ENCODE results near the gene ABCA1.

ABCA1 gene

DNA sequence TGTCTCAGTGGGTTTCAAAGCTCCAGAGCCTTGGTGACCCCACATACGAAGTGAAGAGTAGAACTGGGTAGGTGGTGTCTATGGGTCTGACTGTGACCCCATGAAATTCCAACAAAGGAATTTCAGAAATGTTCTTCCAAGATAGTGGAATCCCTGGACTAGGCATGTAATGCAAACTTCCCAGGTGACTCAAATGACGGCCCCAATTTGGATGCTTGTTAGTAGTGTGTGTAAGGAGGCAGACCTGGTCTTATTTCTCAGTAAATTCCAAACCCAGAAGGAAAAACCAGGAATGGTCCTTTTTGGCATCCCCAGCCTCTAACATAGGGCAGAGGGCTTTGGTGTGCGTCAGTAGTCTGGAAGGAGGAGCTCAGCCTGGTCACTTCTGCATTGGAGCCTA lies 43.6 kb upstream of the ABCA1 start:
- H3K4me3 ChIP-seq (ENCODE audit: low read length) = no peak overlapping the region
- no peak for DNase-seq (ENCODE audit: low read depth)
- TF ChIP-seq, protein P1, sequence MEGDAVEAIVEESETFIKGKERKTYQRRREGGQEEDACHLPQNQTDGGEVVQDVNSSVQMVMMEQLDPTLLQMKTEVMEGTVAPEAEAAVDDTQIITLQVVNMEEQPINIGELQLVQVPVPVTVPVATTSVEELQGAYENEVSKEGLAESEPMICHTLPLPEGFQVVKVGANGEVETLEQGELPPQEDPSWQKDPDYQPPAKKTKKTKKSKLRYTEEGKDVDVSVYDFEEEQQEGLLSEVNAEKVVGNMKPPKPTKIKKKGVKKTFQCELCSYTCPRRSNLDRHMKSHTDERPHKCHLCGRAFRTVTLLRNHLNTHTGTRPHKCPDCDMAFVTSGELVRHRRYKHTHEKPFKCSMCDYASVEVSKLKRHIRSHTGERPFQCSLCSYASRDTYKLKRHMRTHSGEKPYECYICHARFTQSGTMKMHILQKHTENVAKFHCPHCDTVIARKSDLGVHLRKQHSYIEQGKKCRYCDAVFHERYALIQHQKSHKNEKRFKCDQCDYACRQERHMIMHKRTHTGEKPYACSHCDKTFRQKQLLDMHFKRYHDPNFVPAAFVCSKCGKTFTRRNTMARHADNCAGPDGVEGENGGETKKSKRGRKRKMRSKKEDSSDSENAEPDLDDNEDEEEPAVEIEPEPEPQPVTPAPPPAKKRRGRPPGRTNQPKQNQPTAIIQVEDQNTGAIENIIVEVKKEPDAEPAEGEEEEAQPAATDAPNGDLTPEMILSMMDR (conservative IDR thresholded peaks at IDR 0.05; ENCODE audit: low read depth, low read length) = no peak

DNA sequence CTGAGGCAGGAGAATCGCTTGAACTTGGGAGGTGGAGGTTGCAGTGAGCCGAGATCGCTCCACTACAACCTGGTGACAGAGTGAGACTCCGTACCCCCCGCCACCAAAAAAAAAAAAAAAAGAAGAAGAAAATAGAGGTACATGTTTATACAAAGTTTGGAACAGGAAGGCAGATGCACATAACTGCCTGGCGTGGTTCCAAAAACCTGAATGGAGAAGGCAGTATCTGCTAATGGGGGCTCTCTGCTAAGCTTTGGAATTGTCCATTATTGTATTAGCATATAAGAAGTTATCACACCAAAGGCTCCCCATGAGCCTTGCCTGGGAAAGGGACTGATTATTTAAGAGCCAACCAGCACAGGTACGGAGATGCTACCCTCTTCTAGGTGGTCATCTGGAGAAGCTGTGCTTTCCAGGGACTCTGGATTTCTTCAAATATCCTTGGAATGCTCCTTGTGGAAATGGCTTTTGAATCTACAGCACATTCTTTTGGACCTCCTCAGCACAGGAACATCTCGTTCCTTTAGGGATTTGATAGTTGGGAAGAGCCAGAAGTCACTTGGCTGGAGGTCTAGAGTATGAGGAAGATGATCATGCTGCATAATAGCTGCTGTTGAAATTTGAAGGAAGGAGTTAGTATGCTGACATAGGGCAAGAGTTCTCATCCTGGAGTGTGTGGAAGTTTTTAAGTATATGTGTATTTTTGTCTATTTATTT lies 42.5 kb upstream of the ABCA1 start:
- no peak overlapping the region for H3K4me3 ChIP-seq (ENCODE audit: low read length)
- TF ChIP-seq, protein P1 (conservative IDR thresholded peaks at IDR 0.05; ENCODE audit: low read depth, low read length) = no peak
- no peak for DNase-seq (ENCODE audit: low read depth)

DNA sequence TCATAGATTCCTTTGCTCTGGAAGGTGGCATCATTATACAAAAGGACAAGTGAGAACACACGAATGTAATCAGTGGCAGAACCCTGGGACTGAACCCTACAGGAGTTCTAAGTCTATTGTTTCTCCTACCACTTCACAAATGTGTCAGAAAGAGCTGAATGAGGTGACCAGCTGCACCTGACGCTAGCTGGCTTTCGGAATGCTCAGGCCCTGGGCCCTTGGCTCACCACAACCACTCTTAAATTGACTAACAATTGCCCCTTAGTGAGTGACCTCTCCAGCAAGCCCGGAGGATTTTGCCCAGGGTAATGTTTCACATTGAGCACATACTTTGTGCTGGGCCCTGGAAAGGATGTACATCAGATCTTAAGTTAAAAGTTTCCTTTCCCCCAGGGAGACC lies 41.2 kb upstream of the ABCA1 start:
- peak overlapping the region; percentile 93 for H3K4me3 ChIP-seq (ENCODE audit: low read length)
- TF ChIP-seq, protein P1 (conservative IDR thresholded peaks at IDR 0.05; ENCODE audit: low read depth, low read length) = no peak
- DNase-seq (ENCODE audit: low read depth) = no peak

DNA sequence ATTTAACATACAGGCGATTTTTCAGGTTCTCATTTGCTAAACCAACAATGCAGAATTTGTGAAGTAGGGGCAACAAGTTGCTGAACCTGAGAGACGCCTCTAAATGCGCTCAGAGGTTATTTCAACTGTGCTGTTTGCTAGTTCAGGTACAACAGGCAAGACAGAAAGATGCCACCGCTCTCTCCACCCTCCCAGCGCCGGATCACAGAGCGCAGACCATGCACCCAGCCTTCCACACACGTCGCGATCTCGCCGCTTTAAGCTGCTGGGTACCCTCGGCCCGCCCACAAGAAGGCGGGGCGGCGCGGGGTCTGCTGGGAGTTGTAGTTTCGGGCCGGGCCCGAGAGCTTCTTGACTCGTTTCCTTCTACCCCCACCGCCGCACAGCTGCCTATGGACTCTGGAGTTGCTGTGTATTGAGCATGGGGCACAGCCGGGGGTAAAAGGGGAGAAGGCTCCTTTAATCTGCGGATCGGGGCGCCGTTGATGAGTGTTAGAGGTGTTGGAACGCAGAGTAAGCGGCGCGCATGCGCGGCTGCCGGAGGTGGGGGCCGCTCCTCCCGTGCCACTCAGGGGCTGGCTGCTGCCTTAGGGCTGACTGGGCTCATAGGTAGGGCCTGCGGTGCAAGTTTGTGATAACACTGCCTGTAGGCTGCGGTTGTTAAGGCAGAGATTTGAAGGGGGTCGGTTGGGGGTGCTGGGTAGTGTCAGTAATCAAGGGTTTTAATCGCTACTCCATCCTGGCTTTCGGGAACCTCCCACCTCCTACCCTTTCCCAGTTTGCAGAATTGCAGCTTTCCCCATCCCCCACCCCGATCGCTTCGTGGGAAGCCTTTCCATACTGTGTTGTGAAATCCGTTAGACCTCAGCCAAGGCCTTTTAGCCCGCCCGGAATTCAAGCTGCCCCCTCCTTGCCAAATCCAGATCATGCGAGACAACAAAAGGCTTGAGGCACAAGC lies 40.3 kb upstream of the ABCA1 start:
- TF ChIP-seq, protein P1 (conservative IDR thresholded peaks at IDR 0.05; ENCODE audit: low read depth, low read length) = no peak
- DNase-seq (ENCODE audit: low read depth) = peak; percentile 90
- H3K4me3 ChIP-seq (ENCODE audit: low read length) = peak overlapping the region; percentile 93

DNA sequence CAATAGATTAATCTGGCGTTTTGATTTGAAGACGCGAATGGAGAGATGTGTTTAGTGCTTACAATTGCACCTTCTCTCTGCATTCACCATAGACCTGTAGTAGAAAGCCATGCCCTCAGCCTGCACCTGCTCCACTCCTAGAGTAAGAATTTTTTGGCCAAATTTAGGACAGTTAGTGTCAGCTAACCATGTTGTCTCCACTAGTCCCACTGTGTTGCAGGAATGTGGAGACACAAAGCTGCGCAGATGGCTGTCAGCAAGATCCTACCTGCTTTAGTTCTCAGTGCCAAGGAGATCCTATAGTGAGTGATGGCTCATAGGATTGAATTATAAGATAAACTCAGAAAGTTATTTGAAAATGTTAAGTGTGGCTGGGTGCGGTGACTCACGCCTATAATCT lies 35.1 kb upstream of the ABCA1 start:
- no peak for DNase-seq (ENCODE audit: low read depth)
- no peak overlapping the region for H3K4me3 ChIP-seq (ENCODE audit: low read length)
- TF ChIP-seq, protein P1 (conservative IDR thresholded peaks at IDR 0.05; ENCODE audit: low read depth, low read length) = no peak

DNA sequence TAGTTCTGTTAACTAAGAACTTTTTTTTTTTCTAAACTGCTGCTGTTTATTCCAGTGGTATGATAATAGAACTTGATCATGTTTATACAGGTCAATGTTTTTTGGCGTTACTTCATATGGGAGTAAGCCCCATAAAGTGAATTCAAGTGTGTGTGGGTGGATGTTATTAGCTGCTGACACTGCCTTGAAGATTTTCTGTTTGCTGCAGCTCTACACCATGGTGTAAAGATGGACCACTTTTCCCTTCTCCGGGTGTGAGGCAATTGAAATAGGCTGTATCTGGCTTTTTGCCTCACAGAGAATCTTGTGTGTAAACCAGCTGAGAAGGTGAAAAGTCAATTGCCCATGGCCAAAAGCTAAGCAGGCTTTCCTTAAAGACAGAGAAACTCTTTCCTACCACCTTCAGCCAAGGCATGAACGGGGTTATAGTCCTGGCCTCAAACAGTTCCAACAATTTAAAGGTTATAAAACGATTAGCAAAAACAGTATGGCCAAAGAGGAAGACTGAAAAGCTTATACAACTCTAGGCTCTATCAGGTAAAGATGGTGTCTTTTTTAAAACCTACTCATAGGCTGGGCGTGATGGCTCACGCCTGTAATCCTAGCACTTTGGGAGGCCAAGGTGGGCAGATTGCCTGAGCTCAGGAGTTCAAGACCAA lies 33.9 kb upstream of the ABCA1 start:
- H3K4me3 ChIP-seq (ENCODE audit: low read length) = no peak overlapping the region
- DNase-seq (ENCODE audit: low read depth) = no peak
- TF ChIP-seq, protein P1 (conservative IDR thresholded peaks at IDR 0.05; ENCODE audit: low read depth, low read length) = no peak

All from retinal pigment epithelial cell (primary cell).